Astrocyte (in vitro differentiated cells and primary cell): Measurements from ENCODE around the gene ZDHHC1. TPM values are rescaled to one million over a fixed set of nuclear protein-coding genes. Genes with fewer than 3 reads are reported as not detected.

ENCODE experiments used
- DNase-seq: peaks from one replicate; pipeline ENCODE4 v3.0.0-alpha.2; 2010; ENCODE audit warnings: low read depth
- FAIRE-seq: peaks from 2 replicates; lab custom pipeline; 2011; peaks lifted over from hg19 to GRCh38; lab: Jason Lieb, UNC
- H2AFZ ChIP-seq: 2 replicates; pipeline ENCODE4 v1.6.0; 2012; ENCODE audit warnings: low read depth, low read length, inconsistent platforms
- H3K27ac ChIP-seq: 2 replicates; pipeline ENCODE4 v1.5.1; 2011; ENCODE audit warnings: low read depth, low read length, inconsistent platforms
- H3K27me3 ChIP-seq: 2 replicates; pipeline ENCODE4 v1.6.0; 2011; ENCODE audit warnings: low read length, inconsistent platforms; ENCODE audit not compliant: insufficient read depth
- H3K36me3 ChIP-seq: 2 replicates; pipeline ENCODE4 v1.5.1; 2011; ENCODE audit warnings: low read length, inconsistent platforms; ENCODE audit not compliant: insufficient read depth
- H3K4me1 ChIP-seq: 2 replicates; pipeline ENCODE4 v1.5.1; 2011; ENCODE audit warnings: low read length, inconsistent platforms; ENCODE audit not compliant: insufficient read depth
- H3K4me2 ChIP-seq: 2 replicates; pipeline ENCODE4 v1.6.0; 2012; ENCODE audit warnings: low read length, inconsistent platforms
- H3K4me3 ChIP-seq: 2 replicates; pipeline ENCODE4 v1.5.1; 2011; ENCODE audit warnings: low read depth, mild to moderate bottlenecking, low read length, inconsistent platforms; ENCODE audit not compliant: insufficient read depth
- H3K79me2 ChIP-seq: 2 replicates; pipeline ENCODE4 v1.6.0; 2012; ENCODE audit warnings: mild to moderate bottlenecking, low read length, inconsistent platforms; ENCODE audit not compliant: insufficient read depth
- H3K9ac ChIP-seq: 2 replicates; pipeline ENCODE4 v1.6.0; 2012; ENCODE audit warnings: mild to moderate bottlenecking, low read length, inconsistent platforms
- H3K9me3 ChIP-seq: 2 replicates; pipeline ENCODE4 v1.5.1; 2012; ENCODE audit warnings: low read depth, mild to moderate bottlenecking, low read length, inconsistent platforms; ENCODE audit not compliant: insufficient read depth
- H4K20me1 ChIP-seq: 2 replicates; pipeline ENCODE4 v1.6.0; 2012; ENCODE audit warnings: low read length, inconsistent platforms; ENCODE audit not compliant: insufficient read depth
- H3K27ac Mint-ChIP-seq: one replicate; pipeline ENCODE4 v1.8.0; 2021; ENCODE audit warnings: mild to moderate bottlenecking, mixed read lengths; ENCODE audit not compliant: unreplicated experiment
- H3K27me3 Mint-ChIP-seq: one replicate; pipeline ENCODE4 v1.8.0; 2021; ENCODE audit warnings: low read depth, mixed read lengths; ENCODE audit not compliant: unreplicated experiment
- H3K36me3 Mint-ChIP-seq: one replicate; pipeline ENCODE4 v1.8.0; 2021; ENCODE audit warnings: low read depth, mixed read lengths; ENCODE audit not compliant: unreplicated experiment
- H3K4me1 Mint-ChIP-seq: one replicate; pipeline ENCODE4 v1.8.0; 2021; ENCODE audit warnings: low read depth, mixed read lengths; ENCODE audit not compliant: unreplicated experiment
- H3K4me3 Mint-ChIP-seq: one replicate; pipeline ENCODE4 v1.8.0; 2021; ENCODE audit warnings: mild to moderate bottlenecking, moderate library complexity, mixed read lengths; ENCODE audit not compliant: unreplicated experiment
- H3K9me3 Mint-ChIP-seq: one replicate; pipeline ENCODE4 v1.8.0; 2021; ENCODE audit warnings: mild to moderate bottlenecking, mixed read lengths; ENCODE audit not compliant: unreplicated experiment
- EZH2 ChIP-seq: IDR thresholded peaks from 2 replicates; pipeline ENCODE4 v1.6.1; 2012; ENCODE audit warnings: mild to moderate bottlenecking, low read length, inconsistent platforms; ENCODE audit not compliant: insufficient read depth
- total RNA-seq: library from RNA; stranded (reverse); gene quantifications from 2 replicates; pipeline ENCODE4 v1.2.1, GENCODE V29; 2021
- TF ChIP-seq, protein P1 (sequence below): IDR thresholded peaks from 2 replicates; pipeline ENCODE4 v1.5.1; 2011; ENCODE audit warnings: low read depth, mild to moderate bottlenecking, inconsistent platforms, low read length, moderate library complexity; ENCODE audit not compliant: insufficient read depth

ZDHHC1 gene
- total RNA-seq, 1 donor from 2014 or later: 3.7 TPM

DNA sequence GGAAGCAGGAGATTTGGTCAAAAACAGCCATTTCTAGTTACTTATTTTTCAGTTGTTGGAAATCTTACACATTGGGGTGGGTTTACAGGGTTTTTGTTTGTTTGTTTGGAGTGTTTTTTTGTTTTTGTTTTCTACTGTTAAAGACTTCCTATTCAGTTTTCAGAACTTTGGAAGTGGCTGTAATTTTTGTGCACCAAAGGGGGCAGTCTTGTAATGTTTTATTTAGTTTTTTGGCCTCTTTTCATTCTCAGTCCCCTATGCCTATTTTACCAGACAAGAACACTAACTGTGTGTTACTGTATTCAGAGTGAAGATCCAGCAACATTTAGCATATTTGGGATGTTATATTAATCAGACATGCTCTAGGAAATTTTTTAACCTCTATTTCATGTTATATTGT lies 43.6 kb downstream of the ZDHHC1 start:
- DNase-seq (no peak), FAIRE-seq (no peak)
- Histone ChIP-seq H3K9ac (no peak overlapping the region), H3K4me1 (no peaks in the 10 kb centered on the region), H2AFZ (no peak overlapping the region), H3K36me3 (no peaks in the 10 kb centered on the region), H3K4me2 (no peak overlapping the region), H3K4me3 (no peak overlapping the region), H3K27me3 (peaks cover 24% of the 10 kb centered on the region), H3K79me2 (no peaks in the 10 kb centered on the region), H4K20me1 (no peaks in the 10 kb centered on the region), H3K9me3 (no peaks in the 10 kb centered on the region), H3K27ac (no peak overlapping the region)
- no peaks in the 10 kb centered on the region for H3K4me1 Mint-ChIP-seq
- no peaks in the 10 kb centered on the region for H3K9me3 Mint-ChIP-seq
- H3K36me3 Mint-ChIP-seq: no peaks in the 10 kb centered on the region
- no peak overlapping the region for H3K27ac Mint-ChIP-seq
- no peak overlapping the region for H3K4me3 Mint-ChIP-seq
- H3K27me3 Mint-ChIP-seq: peaks cover 9% of the 10 kb centered on the region
- TF ChIP-seq, protein P1, sequence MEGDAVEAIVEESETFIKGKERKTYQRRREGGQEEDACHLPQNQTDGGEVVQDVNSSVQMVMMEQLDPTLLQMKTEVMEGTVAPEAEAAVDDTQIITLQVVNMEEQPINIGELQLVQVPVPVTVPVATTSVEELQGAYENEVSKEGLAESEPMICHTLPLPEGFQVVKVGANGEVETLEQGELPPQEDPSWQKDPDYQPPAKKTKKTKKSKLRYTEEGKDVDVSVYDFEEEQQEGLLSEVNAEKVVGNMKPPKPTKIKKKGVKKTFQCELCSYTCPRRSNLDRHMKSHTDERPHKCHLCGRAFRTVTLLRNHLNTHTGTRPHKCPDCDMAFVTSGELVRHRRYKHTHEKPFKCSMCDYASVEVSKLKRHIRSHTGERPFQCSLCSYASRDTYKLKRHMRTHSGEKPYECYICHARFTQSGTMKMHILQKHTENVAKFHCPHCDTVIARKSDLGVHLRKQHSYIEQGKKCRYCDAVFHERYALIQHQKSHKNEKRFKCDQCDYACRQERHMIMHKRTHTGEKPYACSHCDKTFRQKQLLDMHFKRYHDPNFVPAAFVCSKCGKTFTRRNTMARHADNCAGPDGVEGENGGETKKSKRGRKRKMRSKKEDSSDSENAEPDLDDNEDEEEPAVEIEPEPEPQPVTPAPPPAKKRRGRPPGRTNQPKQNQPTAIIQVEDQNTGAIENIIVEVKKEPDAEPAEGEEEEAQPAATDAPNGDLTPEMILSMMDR: peak; percentile 39
- TF ChIP-seq EZH2: no peak

DNA sequence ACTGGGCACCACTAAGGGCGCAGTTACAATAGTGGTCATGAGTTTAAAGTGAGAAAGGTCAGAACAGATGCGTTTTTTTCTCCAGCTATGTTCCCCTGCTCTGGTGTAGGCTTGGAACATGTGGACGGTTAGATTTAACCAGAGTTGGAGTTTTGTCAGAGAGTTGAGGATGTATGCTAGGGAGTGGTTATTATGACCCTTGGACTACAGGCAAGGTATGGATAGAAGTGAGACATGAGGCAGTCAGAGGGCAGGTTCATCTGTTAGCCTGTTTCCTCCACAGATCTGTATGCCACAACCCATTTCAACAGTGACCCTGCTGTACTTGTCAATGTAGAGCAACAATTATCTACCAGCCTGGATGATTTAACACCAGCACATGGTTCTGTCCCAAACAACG lies 45.6 kb downstream of the ZDHHC1 start:
- no peak overlapping the region for H3K4me3 Mint-ChIP-seq
- H3K9ac ChIP-seq: no peak overlapping the region
- no peaks in the 10 kb centered on the region for H3K36me3 Mint-ChIP-seq
- no peak for DNase-seq
- peaks cover 32% of the 10 kb centered on the region for H3K27me3 ChIP-seq
- H2AFZ ChIP-seq: no peak overlapping the region
- no peaks in the 10 kb centered on the region for H3K36me3 ChIP-seq
- no peaks in the 10 kb centered on the region for H3K9me3 Mint-ChIP-seq
- no peak overlapping the region for H3K27ac ChIP-seq
- H3K4me1 Mint-ChIP-seq: no peaks in the 10 kb centered on the region
- no peaks in the 10 kb centered on the region for H3K79me2 ChIP-seq
- no peak overlapping the region for H3K4me2 ChIP-seq
- H3K4me1 ChIP-seq: no peaks in the 10 kb centered on the region
- no peaks in the 10 kb centered on the region for H3K9me3 ChIP-seq
- H4K20me1 ChIP-seq: no peaks in the 10 kb centered on the region
- peaks cover 7% of the 10 kb centered on the region for H3K27me3 Mint-ChIP-seq
- FAIRE-seq: no peak
- no peak for TF ChIP-seq EZH2
- TF ChIP-seq, protein P1: no peak
- H3K27ac Mint-ChIP-seq: no peak overlapping the region
- no peak overlapping the region for H3K4me3 ChIP-seq

DNA sequence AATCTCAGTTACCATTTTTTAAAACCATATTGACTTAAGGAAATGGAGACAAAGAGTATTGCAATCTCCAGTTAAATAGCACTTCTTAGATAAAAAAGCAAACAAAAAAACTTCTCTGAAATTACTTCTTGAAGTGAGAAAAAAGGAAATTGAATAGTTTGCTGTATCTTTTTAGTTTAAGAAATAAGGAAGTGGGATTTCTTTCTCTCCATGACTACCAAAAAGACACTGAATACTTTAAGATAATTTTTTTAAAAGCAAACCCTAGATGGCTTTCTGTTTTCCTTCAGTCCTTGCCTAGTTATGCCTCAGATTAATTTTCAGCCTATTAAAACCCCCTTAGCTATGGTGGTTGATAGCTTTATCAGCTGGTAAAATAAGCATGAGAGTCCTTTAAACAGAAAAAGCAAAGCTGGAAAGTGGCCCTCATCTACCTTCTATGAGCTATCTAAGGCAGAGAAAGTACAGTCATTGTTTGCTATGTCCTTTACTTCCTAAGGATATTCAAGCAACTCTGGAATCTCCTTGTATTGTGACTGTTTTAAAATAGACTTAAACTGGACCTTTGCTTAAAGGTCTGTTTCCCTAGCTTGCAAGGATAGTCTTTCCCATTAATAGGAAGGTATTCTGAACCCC lies 51.6 kb downstream of the ZDHHC1 start:
- no peak overlapping the region for H3K27ac ChIP-seq
- H4K20me1 ChIP-seq: no peaks in the 10 kb centered on the region
- H3K27me3 ChIP-seq: peaks cover 54% of the 10 kb centered on the region
- FAIRE-seq (no peak), DNase-seq (no peak)
- H3K79me2 ChIP-seq: no peaks in the 10 kb centered on the region
- no peaks in the 10 kb centered on the region for H3K4me1 ChIP-seq
- no peaks in the 10 kb centered on the region for H3K36me3 Mint-ChIP-seq
- H3K36me3 ChIP-seq: no peaks in the 10 kb centered on the region
- H3K4me3 ChIP-seq: no peak overlapping the region
- peaks cover 22% of the 10 kb centered on the region for H3K27me3 Mint-ChIP-seq
- no peaks in the 10 kb centered on the region for H3K9me3 Mint-ChIP-seq
- H2AFZ ChIP-seq: no peak overlapping the region
- no peak overlapping the region for H3K9ac ChIP-seq
- TF ChIP-seq, protein P1: no peak
- no peak for TF ChIP-seq EZH2
- H3K9me3 ChIP-seq: no peaks in the 10 kb centered on the region
- H3K4me2 ChIP-seq: no peak overlapping the region
- H3K4me1 Mint-ChIP-seq: peaks cover 4% of the 10 kb centered on the region
- H3K4me3 Mint-ChIP-seq: no peak overlapping the region
- no peak overlapping the region for H3K27ac Mint-ChIP-seq
